Bronchial epithelial cell (primary cell): ENCODE measurements around the gene BPIFB4. TPM values are rescaled to one million over a fixed set of nuclear protein-coding genes. Genes with fewer than 3 reads are reported as not detected.

Experiments used
- DNase-seq: peaks from one replicate; pipeline ENCODE4 v3.0.0-alpha.2; 2010; ENCODE audit warnings: low read depth
- FAIRE-seq: peaks from 2 replicates; lab custom pipeline; 2011; peaks lifted over from hg19 to GRCh38; lab: Jason Lieb, UNC
- H3K27me3 ChIP-seq: 2 replicates; pipeline ENCODE4 v1.5.1; 2011; ENCODE audit warnings: low read length; ENCODE audit not compliant: control insufficient read depth, insufficient read depth
- H3K36me3 ChIP-seq: 2 replicates; pipeline ENCODE4 v1.5.1; 2011; ENCODE audit warnings: low read length; ENCODE audit not compliant: control insufficient read depth, insufficient read depth
- H3K4me3 ChIP-seq: 2 replicates; pipeline ENCODE4 v1.5.1; 2011; ENCODE audit warnings: mild to moderate bottlenecking, low read depth, low read length, control low read depth
- CTCF ChIP-seq: IDR thresholded peaks from 2 replicates; pipeline ENCODE4 v1.5.1; 2011; ENCODE audit warnings: mild to moderate bottlenecking, moderate library complexity, low read length, control low read depth, inconsistent platforms; ENCODE audit not compliant: insufficient read depth, severe bottlenecking
- total RNA-seq: library from RNA; depleted of rRNA; stranded (reverse); fragments of >200 nt; gene quantifications from 2 replicates; pipeline ENCODE4 v1.2.1, GENCODE V29; 2014

The BPIFB4 gene
- total RNA-seq, result not detected in 2 replicates

GRCh38 chr20:33079259-33079658 lies at the start of gene BPIFB4:
TSS of gene BPIFB4 (plus strand) at chr20:33079643. CDS start at chr20:33081527, 1,884 bp downstream.
- FAIRE-seq (no peak), DNase-seq (no peak)
- no peak within 1 kb of the TSS for H3K4me3 ChIP-seq
- peaks cover 4% of the 10 kb centered on the region for H3K27me3 ChIP-seq
- TF ChIP-seq CTCF, result no peak
- no peaks in the 10 kb centered on the region for H3K36me3 ChIP-seq

- FAIRE-seq (no peak), DNase-seq (no peak)
- no peak overlapping the region for H3K4me3 ChIP-seq
- H3K27me3 ChIP-seq, result no peaks in the 10 kb centered on the region
- H3K36me3 ChIP-seq, result no peaks in the 10 kb centered on the region
- no peak for TF ChIP-seq CTCF
Measured at GRCh38 chr20:33030076-33030475, 49.4 kb upstream of the BPIFB4 start.

- H3K4me3 ChIP-seq, result no peak overlapping the region
- H3K27me3 ChIP-seq, result no peaks in the 10 kb centered on the region
- FAIRE-seq (no peak), DNase-seq (no peak)
- no peak for TF ChIP-seq CTCF
- H3K36me3 ChIP-seq, result no peaks in the 10 kb centered on the region
Measured at GRCh38 chr20:33030569-33030968, 48.9 kb upstream of the BPIFB4 start.

- FAIRE-seq, result no peak
- no peak for DNase-seq
- TF ChIP-seq CTCF, result no peak
- Histone ChIP-seq H3K27me3 (no peaks in the 10 kb centered on the region), H3K36me3 (no peaks in the 10 kb centered on the region), H3K4me3 (no peak within 1 kb of the TSS)
Measured at GRCh38 chr20:33031531-33031930, 47.9 kb upstream of the BPIFB4 start, which contains the start of gene BPIFB6. TSS of gene BPIFB6 (plus strand) at chr20:33031648. CDS start at chr20:33031648, 0 bp downstream.

GRCh38 chr20:33032555-33032954 lies 46.9 kb upstream of the BPIFB4 start:
- FAIRE-seq (no peak), DNase-seq (no peak)
- Histone ChIP-seq H3K36me3 (no peaks in the 10 kb centered on the region), H3K27me3 (no peaks in the 10 kb centered on the region), H3K4me3 (no peak overlapping the region)
- no peak for TF ChIP-seq CTCF

- no peaks in the 10 kb centered on the region for H3K27me3 ChIP-seq
- no peak overlapping the region for H3K4me3 ChIP-seq
- no peaks in the 10 kb centered on the region for H3K36me3 ChIP-seq
- no peak for FAIRE-seq
- DNase-seq, result no peak
- no peak for TF ChIP-seq CTCF
Measured at GRCh38 chr20:33033381-33033780, 46.1 kb upstream of the BPIFB4 start.
